Inflammatory macrophage treated with lipopolysaccharide for 4 hours (primary cell): ENCODE measurements around the gene ANXA3.
"Not testable (repeated sequence)": the region's sequence is repeated elsewhere in the genome, so short reads cannot be mapped to it uniquely, and the experiment has no call there.

Source experiments
- DNase-seq: peaks from one replicate; pipeline ENCODE4 v3.0.0-alpha.2; 2020

Gene ANXA3

GRCh38 chr4:78544678-78545077 lies 6.9 kb upstream of the ANXA3 start:
- DNase-seq = no peak

- no peak for DNase-seq
Observed at GRCh38 chr4:78545275-78546246, 6.0 kb upstream of the ANXA3 start.

- DNase-seq = not testable (repeated sequence)
Observed at GRCh38 chr4:78547899-78548298, 3.7 kb upstream of the ANXA3 start.

DNA sequence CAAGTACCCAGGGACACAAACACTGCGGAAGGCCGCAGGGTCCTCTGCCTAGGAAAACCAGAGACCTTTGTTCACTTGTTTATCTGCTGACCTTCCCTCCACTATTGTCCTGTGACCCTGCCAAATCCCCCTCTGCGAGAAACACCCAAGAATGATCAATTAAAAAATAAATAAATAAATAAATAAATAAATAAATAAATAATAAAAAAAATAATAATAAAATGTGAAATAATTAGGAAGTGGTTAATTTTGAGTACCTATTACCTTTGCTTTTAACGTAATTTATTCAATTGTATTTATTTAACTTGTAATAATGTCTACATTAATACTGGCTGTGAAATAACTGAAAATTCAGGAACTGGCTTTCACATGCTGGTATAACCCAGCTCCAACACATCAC lies 2.7 kb upstream of the ANXA3 start:
- DNase-seq = not testable (repeated sequence)

GRCh38 chr4:78552389-78553042 lies 946 bp downstream of the ANXA3 start:
- peak; percentile 79 for DNase-seq

GRCh38 chr4:78553043-78553396 lies 1.4 kb downstream of the ANXA3 start:
- DNase-seq = no peak

GRCh38 chr4:78553529-78554060 lies 2.0 kb downstream of the ANXA3 start:
- no peak for DNase-seq

DNA sequence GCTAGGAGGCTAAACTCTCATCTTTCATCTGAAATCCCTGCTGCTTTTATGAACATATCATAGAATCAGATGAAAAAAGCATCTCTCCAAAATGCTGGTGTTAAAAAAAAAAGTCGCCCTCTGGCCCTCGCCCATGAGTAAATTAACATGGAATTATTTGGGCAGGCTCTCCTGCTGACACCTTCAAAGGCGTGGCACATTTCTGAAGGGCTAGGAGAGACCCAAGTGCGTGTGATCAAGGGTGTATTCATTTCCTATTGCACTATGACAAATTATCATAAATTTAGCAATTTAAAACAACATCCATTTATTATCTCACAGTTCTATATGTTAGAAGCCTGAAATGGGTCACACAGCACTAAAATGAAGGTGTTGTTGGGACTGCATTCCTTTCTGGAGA lies 5.1 kb downstream of the ANXA3 start:
- DNase-seq = no peak

DNA sequence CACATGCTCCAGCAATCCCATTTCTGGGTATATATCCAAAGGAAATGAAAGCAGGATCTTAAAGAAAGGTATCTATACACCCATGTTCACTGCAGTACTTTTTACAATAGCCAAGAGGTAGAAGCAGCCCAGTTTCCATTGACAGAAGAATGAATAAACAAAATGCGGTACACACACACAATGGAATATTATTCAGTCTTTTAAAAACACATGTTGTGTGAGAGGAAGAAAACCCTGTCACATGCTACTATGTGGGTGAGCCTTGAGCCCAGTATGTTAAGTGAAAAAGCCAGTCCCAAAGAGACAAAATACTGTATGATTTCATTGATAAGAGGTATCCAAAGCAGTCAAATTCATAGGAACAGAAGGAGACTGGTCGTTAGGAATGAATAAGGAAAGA lies 6.3 kb downstream of the ANXA3 start:
- no peak for DNase-seq

DNA sequence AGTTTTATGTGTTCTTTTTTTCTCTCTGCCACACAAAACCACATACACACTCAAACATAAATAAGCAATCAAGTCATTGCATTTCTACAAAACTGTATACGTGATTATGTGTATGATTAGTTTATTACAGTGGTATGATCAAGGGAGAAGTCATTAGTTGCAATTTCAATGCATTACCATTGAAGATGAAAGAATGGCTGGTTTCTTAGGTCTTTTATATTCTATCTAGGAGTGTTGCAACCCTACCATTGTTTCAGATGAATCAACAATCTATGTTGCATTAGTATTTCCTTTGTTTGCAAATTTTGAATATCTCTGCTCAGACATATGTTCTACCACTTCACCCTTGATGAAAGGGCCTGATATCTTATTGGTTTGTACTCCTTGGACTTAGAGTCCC lies 6.8 kb downstream of the ANXA3 start:
- DNase-seq = no peak

- DNase-seq = no peak
Observed at GRCh38 chr4:78560296-78560963, 8.9 kb downstream of the ANXA3 start.

GRCh38 chr4:78561677-78562076 lies 10.1 kb downstream of the ANXA3 start:
- no peak for DNase-seq

DNA sequence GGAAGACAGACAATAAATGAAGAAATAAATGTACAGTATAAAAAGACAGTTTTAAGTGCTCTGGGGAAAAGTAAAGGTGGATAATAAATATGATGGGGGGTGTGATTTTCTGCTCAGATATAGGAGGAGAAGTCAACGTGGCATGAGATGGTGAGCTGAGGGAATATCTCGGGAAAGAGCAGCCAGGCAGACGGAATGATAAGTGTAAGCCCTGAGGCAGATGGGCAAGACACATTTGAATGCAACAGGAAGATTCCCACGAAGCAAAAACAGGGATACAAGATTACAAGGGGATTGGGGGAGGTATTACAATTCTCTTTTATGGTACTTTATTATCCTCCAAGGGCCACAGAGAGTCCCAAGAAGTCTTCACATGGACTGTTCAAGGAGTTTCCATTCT lies 11.1 kb downstream of the ANXA3 start:
- DNase-seq = no peak

DNA sequence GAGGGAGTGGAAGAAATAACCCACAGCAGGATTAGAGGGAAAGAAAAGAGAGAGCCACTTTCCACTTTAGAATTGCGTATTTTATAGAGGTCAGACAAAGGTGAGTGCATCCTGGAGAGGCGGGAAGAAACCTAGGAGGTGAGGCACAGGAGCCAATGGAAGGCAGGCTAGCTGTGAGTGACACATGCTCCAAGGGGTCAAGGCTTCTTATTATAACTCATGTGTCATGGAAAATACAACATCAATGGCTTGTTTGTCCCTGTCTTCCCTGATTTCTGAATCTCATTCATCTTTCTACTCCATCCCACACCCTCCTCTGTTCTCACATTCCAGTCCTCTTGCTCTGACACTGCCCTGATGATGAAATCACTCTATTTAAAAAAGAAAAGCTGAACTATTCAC lies 14.4 kb downstream of the ANXA3 start:
- DNase-seq = no peak

- DNase-seq = no peak
Observed at GRCh38 chr4:78566834-78567499, 15.4 kb downstream of the ANXA3 start.

- DNase-seq = no peak
Observed at GRCh38 chr4:78567500-78568060, 16.0 kb downstream of the ANXA3 start.

GRCh38 chr4:78568640-78569305 lies 17.2 kb downstream of the ANXA3 start:
- no peak for DNase-seq

DNA sequence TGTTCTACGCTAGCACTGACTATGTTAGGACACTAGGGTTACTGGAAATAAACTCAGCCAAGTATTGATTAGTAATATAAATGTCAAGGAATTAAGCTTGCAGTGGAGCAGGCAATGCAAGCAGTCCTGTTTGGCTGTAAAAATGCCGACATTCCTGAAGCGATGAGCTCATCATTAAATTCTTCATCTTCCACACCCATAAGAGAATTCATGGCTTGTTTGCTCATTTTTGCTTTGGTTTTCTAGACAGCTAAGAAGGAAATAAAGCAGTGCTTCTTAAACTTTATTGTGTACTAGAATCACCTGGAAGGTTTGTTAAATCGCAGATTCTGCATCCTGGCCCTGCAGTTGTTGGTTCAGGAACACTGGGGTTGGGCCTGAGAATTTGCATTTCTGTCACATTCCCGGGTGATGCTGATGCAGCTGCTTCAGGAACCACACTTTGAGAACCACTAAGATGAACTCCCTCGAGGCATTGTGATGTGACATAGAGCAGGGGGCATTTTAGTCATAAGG lies 17.8 kb downstream of the ANXA3 start:
- DNase-seq = no peak

DNA sequence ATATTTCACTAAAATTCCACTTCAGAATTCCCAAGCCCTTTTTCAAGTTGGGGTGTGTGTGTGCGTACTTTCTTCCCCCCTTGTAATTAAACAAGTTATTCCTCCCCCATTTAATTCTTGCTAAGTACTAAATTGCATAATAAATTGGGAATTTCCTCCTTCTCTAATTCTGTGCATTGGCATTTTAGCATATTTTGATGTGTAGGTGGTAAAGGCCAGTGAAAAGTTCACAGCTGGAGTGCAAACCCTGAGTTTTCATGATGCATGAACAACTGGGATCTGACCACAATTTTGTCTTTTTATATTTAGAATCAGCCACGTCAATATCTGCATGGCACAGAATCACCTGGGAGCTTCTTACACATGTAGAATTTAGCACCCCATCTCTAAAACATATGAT lies 18.5 kb downstream of the ANXA3 start:
- DNase-seq = no peak

- DNase-seq = no peak
Observed at GRCh38 chr4:78571804-78572203, 20.2 kb downstream of the ANXA3 start.

GRCh38 chr4:78578674-78579425 lies 27.3 kb downstream of the ANXA3 start:
- no peak for DNase-seq
